Kidney (tissue), 14 donors: ENCODE data around the gene PPM1H. TPM values are rescaled to one million over a fixed set of nuclear protein-coding genes. Genes with fewer than 3 reads are reported as not detected.
A peak's percentile ranks its signal among the peaks of the same experiment; 100 is the strongest.

ENCODE experiments used
- DNase-seq, 5 donors: peaks; one replicate each; pipeline ENCODE4 v3.0.0-alpha.2; 2013 to 2020
- FAIRE-seq: peaks from 2 replicates; lab custom pipeline; 2012; peaks lifted over from hg19 to GRCh38; lab: Jason Lieb, UNC
- H3K27ac ChIP-seq, 2 donors: one replicate each; pipeline ENCODE4 v1.7.0; 2013; ENCODE audit warnings: low read depth in 2 of 2, low read length in 2 of 2, inconsistent platforms in 1 of 2
- H3K27me3 ChIP-seq: one replicate; pipeline ENCODE4 v1.7.1; 2013; ENCODE audit warnings: low read length, inconsistent platforms; ENCODE audit not compliant: control insufficient read depth, insufficient read depth
- H3K36me3 ChIP-seq, 3 donors: one replicate each; pipeline versions ENCODE4 v1.7.0 to v1.7.1; 2013; ENCODE audit warnings: low read length in 3 of 3, control low read depth in 1 of 3, inconsistent platforms in 1 of 3; ENCODE audit not compliant: insufficient read depth in 3 of 3, control insufficient read depth in 2 of 3
- H3K4me1 ChIP-seq, 3 donors: one replicate each; pipeline versions ENCODE4 v1.7.0 to v1.7.1; 2013; ENCODE audit warnings: low read length in 3 of 3, inconsistent platforms in 1 of 3, low read depth in 1 of 3; ENCODE audit not compliant: control insufficient read depth in 2 of 3, insufficient read depth in 2 of 3
- H3K4me3 ChIP-seq, 3 donors: one replicate each; pipeline versions ENCODE4 v1.7.0 to v1.8.1; 2013; ENCODE audit warnings: low read length in 3 of 3, control low read depth in 1 of 3, inconsistent platforms in 1 of 3
- H3K9ac ChIP-seq, 3 donors: one replicate each; pipeline versions ENCODE4 v1.7.0 to v1.7.1; 2013; ENCODE audit warnings: low read length in 3 of 3, control low read depth in 1 of 3, inconsistent platforms in 1 of 3
- H3K9me3 ChIP-seq, 3 donors: one replicate each; pipeline versions ENCODE4 v1.7.0 to v1.7.1; 2013; ENCODE audit warnings: low read length in 3 of 3, control low read depth in 1 of 3, inconsistent platforms in 1 of 3; ENCODE audit not compliant: control insufficient read depth in 2 of 3, insufficient read depth in 1 of 3
- intact Hi-C: fragments of 100-400 bp; cut with DNase I; formaldehyde crosslinking; loops from one replicate; pipeline ENCODE4 v1.11.1; 2022
- polyA plus RNA-seq: library from polyadenylated mRNA; stranded (reverse); fragments of 350-450 nt; fragmentation: Illumina TruSeq; extraction: RNeasy Lipid Tissue Mini Kit (QIAGEN cat#74804); gene quantifications from one replicate; pipeline ENCODE4 v1.2.3, GENCODE V29; 2014; ENCODE audit warnings: low read depth, low replicate concordance; ENCODE audit not compliant: insufficient read depth
- total RNA-seq: library from RNA; stranded (reverse); fragmentation: NEBNext Ultra II Directional; extraction: Animal tissue kit (Norgen Biotek cat#: 25700); gene quantifications from one replicate; pipeline ENCODE4 v1.2.1, GENCODE V29; 2021
- TF ChIP-seq, protein P1 (sequence below): IDR thresholded peaks from 3 replicates; pipeline ENCODE4 v1.5.1; 2012; ENCODE audit warnings: mild to moderate bottlenecking, moderate library complexity, borderline replicate concordance; ENCODE audit not compliant: insufficient read depth; ENCODE audit errors: extremely low read depth
- donor health status: control.
- donor health status: control.
- donor health status: control.
- donor health status: control.
- donor health status: control.
- donor health status: DM: yes; HTN: yes; CAD: no.
- donor health status: Normal renal cell carcinoma (clear cell type).

PPM1H gene
- total and polyA plus RNA-seq, 2 donors from 2014 or later = 8.7 to 25.0 TPM

DNA sequence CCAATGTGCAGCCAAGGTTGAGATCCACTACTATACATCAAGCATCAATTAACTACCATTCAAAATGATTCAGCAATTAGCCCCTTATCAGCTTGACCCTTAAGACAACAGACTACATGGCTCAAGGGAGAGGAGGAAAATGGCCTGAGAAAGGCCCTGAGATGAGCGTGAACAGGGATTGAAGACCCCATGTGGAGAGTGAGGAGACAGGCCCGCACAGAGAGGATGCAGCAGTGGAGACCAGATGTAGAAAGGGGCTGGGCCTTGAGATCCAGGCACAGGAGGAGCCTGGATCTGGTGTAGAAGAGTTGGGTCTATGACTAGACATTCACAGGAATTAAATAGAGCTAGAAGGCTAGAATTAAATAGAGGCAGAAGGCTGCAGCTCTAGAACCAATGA lies 239.3 kb downstream of the PPM1H start:
- no peaks in the 10 kb centered on the region for H3K9me3 ChIP-seq
- TF ChIP-seq, protein P1, sequence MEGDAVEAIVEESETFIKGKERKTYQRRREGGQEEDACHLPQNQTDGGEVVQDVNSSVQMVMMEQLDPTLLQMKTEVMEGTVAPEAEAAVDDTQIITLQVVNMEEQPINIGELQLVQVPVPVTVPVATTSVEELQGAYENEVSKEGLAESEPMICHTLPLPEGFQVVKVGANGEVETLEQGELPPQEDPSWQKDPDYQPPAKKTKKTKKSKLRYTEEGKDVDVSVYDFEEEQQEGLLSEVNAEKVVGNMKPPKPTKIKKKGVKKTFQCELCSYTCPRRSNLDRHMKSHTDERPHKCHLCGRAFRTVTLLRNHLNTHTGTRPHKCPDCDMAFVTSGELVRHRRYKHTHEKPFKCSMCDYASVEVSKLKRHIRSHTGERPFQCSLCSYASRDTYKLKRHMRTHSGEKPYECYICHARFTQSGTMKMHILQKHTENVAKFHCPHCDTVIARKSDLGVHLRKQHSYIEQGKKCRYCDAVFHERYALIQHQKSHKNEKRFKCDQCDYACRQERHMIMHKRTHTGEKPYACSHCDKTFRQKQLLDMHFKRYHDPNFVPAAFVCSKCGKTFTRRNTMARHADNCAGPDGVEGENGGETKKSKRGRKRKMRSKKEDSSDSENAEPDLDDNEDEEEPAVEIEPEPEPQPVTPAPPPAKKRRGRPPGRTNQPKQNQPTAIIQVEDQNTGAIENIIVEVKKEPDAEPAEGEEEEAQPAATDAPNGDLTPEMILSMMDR = no peak
- FAIRE-seq (no peak), DNase-seq (no peak)
- no peak overlapping the region for H3K9ac ChIP-seq
- no peaks in the 10 kb centered on the region for H3K27me3 ChIP-seq
- no peaks in the 10 kb centered on the region for H3K4me1 ChIP-seq
- intact Hi-C loops = no loop called here
- no peak overlapping the region for H3K4me3 ChIP-seq
- H3K36me3 ChIP-seq = no peaks in the 10 kb centered on the region
- no peak overlapping the region for H3K27ac ChIP-seq

DNA sequence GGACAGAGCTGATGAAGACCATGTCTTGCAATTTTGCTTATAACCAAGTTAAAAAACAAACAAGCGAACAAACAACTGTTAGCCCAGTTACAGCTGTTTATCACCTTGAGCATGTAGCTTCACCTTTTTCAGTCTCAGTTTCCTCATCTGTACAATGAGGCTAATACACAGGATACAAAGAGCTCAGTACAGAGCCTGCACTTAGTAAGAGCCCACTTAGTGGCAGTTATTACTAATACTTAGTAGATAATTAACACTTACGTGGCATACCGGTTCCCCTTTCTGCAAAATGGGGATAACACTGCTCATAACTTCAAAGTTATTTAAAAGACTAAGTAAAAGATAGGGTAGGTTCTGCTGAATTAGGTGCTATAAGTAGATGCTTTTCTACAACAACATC lies 240.3 kb downstream of the PPM1H start:
- no peak for DNase-seq
- peaks cover 0 to 1% (median 0%) of the 10 kb centered on the region in 3 donors for H3K36me3 ChIP-seq
- H3K4me1 ChIP-seq = no peaks in the 10 kb centered on the region
- no peak for FAIRE-seq
- intact Hi-C loops = no loop called here
- no peaks in the 10 kb centered on the region for H3K9me3 ChIP-seq
- TF ChIP-seq, protein P1 = no peak
- no peak overlapping the region for H3K9ac ChIP-seq
- no peak overlapping the region for H3K4me3 ChIP-seq
- H3K27me3 ChIP-seq = no peaks in the 10 kb centered on the region
- no peak overlapping the region for H3K27ac ChIP-seq

DNA sequence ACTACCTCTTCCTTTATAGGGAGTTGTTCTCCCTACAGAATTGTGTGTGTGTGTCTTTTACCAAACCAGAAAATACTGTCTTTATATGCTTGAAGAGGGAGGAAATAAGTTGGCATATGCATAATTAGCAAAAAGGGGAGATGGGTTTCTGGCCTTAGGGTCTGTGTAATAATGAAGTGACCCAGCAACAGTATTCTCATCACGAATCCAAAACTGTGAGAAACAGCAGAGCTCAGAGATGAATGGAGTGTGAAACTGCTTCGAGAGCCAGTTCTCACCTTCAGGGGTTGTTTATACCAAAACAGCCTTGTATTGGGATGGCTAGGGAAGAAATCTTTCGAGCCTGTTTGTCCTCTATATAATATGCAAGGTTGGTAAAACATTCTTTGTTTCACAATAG lies 240.8 kb downstream of the PPM1H start:
- Histone ChIP-seq H3K27me3 (no peaks in the 10 kb centered on the region), H3K27ac (no peak overlapping the region), H3K4me3 (no peak overlapping the region), H3K9me3 (no peaks in the 10 kb centered on the region), H3K4me1 (no peaks in the 10 kb centered on the region), H3K9ac (no peak overlapping the region), H3K36me3 (peaks cover 0 to 2% (median 0%) of the 10 kb centered on the region in 3 donors)
- DNase-seq (no peak), FAIRE-seq (no peak)
- TF ChIP-seq, protein P1 = no peak
- intact Hi-C loops = no loop called here

DNA sequence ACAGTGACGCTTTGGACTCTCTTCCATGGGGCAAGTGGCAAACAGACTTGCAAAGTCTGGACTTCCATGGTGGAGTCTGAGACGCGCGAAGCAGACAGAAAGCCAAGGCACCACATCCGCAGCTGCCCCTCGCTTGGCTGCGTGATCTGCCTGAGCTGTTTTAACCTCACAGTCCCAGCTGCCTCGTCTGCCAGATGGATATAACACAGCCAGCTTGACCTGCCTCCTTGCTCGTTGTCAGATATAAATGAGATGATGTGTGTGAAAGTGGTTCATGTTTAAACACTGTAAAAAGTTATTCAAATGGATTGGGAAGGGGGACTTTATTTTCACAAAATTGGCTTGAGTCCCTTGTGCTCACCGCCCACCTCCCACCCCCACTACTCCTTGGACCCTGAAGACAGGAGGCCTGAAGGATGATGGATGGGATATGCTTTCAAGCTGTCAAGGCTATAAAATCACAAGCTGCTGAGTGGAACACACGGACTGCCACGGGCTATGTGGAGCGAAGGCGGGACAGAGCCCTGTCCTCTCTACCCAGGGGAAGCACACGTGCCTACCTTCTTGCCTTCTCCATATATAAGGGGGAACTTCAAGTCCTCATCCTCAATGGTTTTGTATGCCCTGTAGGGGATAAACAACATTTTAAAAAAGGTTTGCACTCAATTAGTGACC lies 241.4 kb downstream of the PPM1H start:
- TF ChIP-seq, protein P1 = no peak
- no peak overlapping the region for H3K27ac ChIP-seq
- H3K4me3 ChIP-seq = no peak overlapping the region
- H3K36me3 ChIP-seq = peaks cover 0 to 2% (median 0%) of the 10 kb centered on the region in 3 donors
- H3K9ac ChIP-seq = no peak overlapping the region
- H3K9me3 ChIP-seq = no peaks in the 10 kb centered on the region
- no peaks in the 10 kb centered on the region for H3K4me1 ChIP-seq
- DNase-seq = peak in 3 of 5 donors; percentile 47 to 58 (median 57)
- intact Hi-C loops = no loop called here
- no peaks in the 10 kb centered on the region for H3K27me3 ChIP-seq
- no peak for FAIRE-seq
